ENCODE results near the gene RASL11B.
A peak's percentile ranks its signal among the peaks of the same experiment; 100 is the strongest.

The RASL11B gene

GRCh38 chr4:52843958-52844357 is 18.2 kb upstream of the RASL11B start:
- DNase-seq, result no peak

DNA sequence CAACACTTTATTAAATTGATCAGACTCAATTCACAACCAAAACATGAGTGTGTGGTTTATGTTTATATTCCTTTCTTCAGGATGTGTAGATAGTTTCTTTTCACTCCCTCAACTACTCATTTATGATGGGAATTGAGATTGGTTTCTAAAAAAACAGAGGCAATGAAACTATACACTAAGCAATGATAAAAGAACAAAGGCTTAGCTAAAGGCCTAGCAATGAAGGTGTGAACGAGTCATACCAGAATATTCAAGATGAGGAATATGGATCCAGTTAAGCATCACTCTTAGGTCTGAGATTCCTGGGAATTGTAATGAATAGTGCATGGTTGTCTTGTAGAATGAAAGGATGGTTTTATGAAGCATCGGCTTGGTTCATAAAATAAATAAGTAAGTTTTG is 17.5 kb upstream of the RASL11B start:
- DNase-seq, result no peak

DNA sequence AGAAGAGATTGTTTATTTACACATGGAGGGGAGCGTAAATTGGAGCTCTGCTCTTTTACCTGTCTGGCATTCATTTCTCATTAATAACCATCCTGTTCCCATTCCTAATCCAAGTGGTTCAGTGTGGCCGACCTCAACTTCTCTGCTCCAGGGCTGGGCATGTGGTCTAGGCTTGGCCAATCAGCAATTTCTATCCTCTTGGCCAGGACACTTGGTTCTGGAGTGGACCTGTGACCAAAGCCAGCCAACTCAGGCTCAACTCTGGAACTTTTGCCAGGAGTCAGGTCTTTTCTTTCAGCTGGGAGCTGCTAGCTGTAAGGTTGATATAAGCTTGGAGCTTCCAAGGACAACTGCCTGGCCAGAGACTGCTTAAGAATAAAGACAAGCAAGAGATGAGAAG is 15.6 kb upstream of the RASL11B start:
- no peak for DNase-seq

- no peak for DNase-seq
Observed at GRCh38 chr4:52848254-52848653, 13.9 kb upstream of the RASL11B start.

DNA sequence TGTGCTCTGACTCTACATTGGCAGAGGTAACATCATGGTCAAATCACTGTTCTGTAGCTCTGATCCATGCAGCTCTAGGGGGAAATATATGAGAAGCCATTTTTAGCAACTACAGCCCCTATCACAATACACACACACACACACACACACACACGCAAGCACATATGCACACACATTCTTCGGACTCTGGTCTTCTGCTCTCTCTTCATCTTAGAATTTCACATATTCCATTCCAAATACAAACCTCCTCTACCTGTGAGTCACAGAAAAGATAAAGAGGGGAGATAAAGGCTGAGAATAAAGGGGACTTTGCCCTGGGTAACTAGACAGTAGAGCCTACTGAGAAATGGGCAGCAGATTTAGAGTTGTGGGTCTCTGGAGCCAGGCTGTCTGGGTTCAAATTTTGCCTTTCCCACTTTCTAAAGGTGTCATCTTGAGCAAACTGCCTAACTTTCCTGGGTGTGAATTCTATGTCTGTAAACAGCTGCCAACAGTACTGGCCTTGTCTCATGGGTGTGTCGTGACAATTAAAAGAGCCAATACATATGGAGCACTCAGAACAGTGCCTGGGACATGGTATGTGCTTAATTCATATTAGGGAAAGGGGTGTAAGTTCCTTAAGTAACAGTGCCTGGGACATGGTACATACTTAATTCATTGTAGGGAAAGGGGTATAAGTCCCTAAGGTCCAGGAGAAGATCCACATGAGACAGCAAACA is 11.6 kb upstream of the RASL11B start:
- DNase-seq, result no peak

- DNase-seq, result no peak
Observed at GRCh38 chr4:52852041-52852440, 10.1 kb upstream of the RASL11B start.

- no peak for DNase-seq
Observed at GRCh38 chr4:52852711-52853110, 9.4 kb upstream of the RASL11B start.

DNA sequence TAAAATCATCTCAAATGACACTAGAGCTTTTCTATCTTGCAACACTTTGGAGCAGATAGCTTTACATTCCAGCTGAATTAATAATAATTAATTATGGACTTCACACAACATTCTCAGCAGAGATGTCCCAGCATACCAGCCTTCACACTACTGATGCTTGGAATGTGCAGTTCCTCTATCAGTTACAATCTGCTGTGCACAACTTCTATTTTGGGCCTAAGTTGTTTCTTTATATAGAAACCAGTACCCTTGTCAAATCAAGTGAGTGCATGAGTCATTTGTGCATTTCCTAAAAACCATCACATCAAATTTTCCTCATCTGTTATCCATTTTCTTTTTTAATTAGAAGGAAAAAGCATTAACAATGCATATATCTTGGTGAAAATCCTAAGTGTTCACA is 8.8 kb upstream of the RASL11B start:
- DNase-seq, result no peak

- no peak for DNase-seq
Observed at GRCh38 chr4:52856801-52857200, 5.3 kb upstream of the RASL11B start.

DNA sequence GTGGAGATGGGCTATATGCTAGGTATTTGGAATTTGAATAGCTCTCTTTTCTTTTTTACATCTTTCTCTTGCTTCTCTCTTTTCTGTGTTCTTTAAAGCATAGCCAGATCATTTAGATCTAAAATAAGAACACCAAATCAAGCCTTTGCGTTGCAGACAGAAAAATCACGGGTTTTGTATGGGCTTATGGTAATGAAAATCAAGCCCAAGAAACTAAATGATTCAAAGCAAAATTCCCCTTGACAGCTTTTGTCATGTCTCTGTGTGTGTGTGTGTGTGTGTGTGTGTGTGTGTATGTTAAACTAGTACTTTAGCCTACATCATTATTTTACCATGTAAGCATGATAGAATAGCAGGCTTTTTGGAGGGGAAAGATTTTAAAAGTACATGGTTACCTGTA is 1.8 kb upstream of the RASL11B start:
- no peak for DNase-seq

- DNase-seq, result no peak
Observed at GRCh38 chr4:52861171-52861823, 820 bp upstream of the RASL11B start.

DNA sequence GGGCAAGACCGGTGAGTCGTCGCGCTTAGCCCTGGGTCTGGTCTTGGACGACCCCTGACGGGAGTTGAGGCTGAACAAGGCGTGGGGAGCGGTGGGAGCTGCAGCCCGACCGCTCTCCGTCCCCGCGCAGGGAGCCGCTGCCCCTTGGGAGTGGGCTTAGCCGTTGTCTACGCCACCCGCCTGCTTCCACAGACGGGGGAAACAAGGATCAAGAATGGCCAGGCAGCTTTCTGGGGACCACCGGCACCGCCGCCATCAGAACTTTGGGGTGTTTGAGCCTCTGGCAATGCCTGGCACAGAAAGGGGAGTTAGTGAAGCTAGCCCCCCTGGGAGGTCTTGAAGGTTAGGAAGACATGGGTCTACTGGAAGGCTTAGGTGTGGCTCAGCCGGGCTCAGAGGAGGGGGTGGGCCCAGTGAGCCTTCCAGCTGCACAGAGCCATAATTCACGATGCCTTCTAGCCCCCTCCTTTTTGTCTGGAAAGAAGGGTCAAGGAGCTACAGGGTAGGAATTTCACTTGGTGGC is 583 bp downstream of the RASL11B start:
- no peak for DNase-seq

GRCh38 chr4:52863324-52863723 is 1.2 kb downstream of the RASL11B start:
- DNase-seq, result no peak

DNA sequence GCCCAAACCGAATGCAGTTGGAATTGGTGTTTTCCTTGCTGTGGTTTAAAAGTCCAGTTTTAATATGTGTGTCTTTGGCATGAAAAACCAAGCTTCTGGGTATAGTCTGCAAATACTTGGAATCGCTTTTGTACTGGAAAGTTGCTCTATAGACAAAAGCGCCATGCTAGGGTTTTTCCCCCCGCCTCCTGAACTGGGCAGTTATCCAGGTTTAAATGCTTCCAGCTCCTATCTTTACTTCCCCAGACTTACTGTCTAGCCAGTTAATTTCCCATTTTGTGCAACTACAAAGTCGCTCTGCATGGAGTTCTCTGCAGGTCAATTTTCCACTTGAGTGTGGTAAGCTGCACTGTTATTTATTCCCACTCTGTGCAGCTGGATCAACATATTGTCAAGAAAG is 2.7 kb downstream of the RASL11B start:
- no peak for DNase-seq

GRCh38 chr4:52865300-52865699 is 3.2 kb downstream of the RASL11B start:
- DNase-seq, result no peak

DNA sequence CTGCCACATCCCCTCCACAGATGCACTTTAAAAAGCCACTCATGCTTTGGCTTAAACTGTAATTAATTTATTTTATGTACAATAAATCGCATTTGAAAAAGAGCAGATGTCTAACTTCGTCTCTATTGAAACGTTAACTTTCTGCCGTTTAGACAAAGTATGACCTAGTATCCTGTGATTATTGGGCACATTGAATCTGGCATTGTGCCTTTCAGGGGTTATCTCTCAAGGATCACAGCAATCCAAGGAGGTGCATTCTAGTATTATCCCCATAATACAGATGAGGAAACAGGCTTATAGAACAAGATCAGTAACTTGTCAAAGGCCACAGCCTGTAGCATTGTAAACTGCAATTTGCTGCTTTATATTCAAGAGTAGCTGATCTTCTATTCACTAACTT is 4.6 kb downstream of the RASL11B start:
- no peak for DNase-seq

DNA sequence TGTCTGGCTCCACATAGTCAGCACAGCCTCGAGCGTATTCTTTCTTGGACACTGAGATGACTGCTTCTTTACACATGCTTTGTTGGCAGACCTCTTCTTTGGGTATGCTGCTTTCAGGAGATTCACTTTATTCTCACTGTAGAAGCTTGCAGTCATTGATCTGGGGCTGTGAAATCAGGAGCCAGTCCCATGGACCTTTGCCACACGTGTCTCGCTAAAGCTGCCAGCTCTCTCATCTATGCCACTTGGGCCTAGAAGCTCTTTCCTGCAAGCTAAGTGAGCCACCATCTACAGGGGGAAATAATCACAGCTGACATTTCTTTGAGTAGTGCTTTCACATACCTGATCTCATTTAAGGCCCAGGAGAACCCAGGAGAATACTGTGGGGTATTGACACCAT is 5.0 kb downstream of the RASL11B start:
- no peak for DNase-seq

DNA sequence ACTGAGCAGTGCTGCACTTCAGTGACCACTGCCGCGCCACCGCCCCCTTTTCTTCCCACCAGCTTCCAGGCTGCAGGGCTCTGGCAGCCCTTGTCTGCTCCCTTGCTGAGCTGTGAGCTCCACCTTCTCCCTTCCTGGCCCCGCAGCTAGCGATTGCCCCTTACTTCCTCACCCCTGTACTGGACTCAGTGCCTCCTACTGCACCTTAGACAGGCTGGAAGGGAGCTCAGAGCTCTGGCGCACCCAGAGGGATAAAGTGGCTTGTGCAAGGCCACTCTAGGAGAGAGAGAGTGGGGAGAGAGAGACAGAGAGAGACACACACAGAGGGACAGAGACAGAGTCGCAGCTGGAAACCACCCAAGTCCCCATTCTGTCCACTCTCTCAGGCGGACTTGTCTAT is 6.0 kb downstream of the RASL11B start:
- no peak for DNase-seq

DNA sequence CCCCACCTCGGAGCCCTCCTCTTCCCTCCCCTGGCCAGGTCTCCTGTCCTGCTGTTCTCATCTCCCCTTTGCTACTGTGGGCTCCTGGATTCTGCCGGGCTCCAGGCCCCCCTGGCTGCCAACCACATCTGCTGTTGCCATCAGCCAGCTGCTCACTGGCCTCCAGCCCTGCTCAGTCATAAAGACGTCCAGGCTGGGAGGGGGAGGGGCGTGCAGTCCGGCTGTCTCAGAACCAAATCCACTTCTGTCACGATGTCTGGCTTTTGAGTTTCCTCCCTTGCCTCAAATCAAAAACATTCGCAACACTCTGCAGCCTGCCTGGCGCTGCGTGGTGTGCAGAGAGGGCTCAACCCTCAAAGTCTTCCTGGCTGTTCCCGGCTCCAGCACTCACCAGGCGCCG is 7.1 kb downstream of the RASL11B start:
- peak; percentile 14 for DNase-seq

DNA sequence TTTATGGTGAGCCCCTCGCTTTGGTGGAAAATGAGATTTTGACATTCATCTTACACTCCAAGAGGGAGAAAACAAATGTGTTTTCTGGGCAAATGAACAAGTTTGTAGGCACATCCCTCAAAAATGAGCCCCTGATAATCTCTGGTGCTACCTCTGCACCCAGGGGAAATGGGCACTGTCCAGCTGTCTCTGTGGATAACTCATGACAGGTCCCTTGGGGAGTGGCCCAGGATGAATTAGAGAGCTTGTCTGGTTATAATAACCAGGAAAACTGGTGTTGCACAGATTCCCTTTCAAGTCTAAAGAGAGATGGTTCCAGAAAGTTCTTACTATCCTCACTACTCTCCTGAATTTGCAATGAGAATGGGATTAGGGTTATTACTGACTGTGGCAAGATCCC is 7.5 kb downstream of the RASL11B start:
- DNase-seq, result no peak

- no peak for DNase-seq
Observed at GRCh38 chr4:52870225-52870624, 8.1 kb downstream of the RASL11B start.

DNA sequence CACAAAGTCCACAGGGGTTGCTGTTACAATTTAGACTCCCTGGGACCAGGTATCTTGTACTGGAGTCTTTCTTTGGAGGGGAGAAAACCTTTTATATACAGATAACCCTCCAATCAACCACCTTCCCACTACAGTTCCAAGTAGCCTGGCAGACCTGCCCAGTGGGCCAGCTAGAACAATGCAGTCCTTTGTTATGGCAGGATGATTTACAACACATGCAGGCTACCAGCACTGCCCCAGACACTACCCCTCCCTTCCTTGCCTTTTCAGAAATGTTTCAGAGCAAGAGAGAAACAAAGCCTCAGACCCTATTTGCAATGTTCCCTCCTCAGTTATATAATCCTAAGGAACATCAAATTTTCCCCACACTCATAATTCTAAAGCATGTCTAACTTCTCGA is 11.1 kb downstream of the RASL11B start:
- no peak for DNase-seq

DNA sequence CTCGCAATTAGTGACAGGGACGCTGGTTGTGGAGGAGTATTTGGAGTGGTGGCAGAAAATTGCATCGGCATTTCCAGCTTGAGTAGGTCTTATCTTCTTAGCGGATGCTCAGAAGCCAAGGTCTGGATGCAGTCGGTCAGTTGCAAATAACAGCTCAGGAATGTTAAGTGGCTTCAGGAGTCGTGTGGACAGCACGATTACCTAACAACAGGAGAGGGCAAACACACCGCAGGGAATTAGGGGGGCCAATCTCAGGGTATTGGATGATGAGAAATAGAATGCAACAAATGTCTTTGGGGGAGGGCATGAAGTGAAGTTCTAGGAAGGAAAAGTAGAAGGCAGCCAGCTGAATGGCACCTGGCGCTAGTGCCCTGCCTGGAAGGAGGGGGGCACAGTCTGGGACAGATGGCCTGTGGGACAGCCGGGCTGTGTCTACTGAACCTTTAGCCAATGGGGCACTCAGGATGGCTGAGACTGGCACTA is 11.8 kb downstream of the RASL11B start:
- no peak for DNase-seq

DNA sequence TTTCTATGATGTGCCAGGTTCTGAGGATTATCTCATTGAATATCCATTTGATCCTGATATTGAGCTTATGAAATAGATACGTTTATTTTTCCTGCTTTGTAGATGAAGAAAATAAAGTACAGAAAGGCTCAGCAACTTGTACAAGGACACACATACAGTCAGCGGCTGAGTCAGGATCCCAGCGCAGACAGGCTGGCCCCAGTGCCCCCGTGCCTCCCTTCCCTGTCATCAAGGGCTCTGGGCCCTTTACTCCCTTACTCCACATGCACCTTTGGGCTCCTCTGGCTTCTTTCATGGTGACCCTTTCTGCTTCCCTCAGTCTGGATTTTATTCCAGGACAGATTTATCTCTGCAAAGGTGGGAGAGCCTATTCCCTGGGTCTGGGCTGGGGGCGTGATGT is 12.8 kb downstream of the RASL11B start:
- no peak for DNase-seq

GRCh38 chr4:52876069-52876468 is 14.0 kb downstream of the RASL11B start:
- no peak for DNase-seq

Data from NCI-H2171 (cell line).